Hepatocyte (in vitro differentiated cells): ENCODE data around the gene ITPRIPL2.

Experiments used
- CTCF ChIP-seq: fragments of 200-600 bp; sonication (generic); IDR thresholded peaks from 2 replicates; pipeline ENCODE4 v1.5.1; 2016; ENCODE audit warnings: antibody characterized with exemption, mild to moderate bottlenecking; ENCODE audit not compliant: poor library complexity
- EZH2 ChIP-seq: fragments of 200-600 bp; sonication (generic); IDR thresholded peaks from 2 replicates; pipeline ENCODE4 v1.6.1; 2016; ENCODE audit warnings: antibody characterized with exemption, mild to moderate bottlenecking, borderline replicate concordance

- TF ChIP-seq CTCF: no peak
- no peak for TF ChIP-seq EZH2
Observed at GRCh38 chr16:19084879-19085278, 28.9 kb upstream of the ITPRIPL2 start.
